UCSD-AML1 (cell line): ENCODE measurements around the gene CDH4.
"Not testable (repeated sequence)": the region's sequence is repeated elsewhere in the genome, so short reads cannot be mapped to it uniquely, and the experiment has no call there.

Experiments
- DNase-seq: peaks from one replicate; lab custom pipeline; 2025; ENCODE audit not compliant: unreplicated experiment; lab: John Stamatoyannopoulos, UW

The CDH4 gene

GRCh38 chr20:61413752-61414151 lies 161.7 kb downstream of the CDH4 start:
- no peak for DNase-seq

GRCh38 chr20:61414455-61414991 lies 162.5 kb downstream of the CDH4 start:
- no peak for DNase-seq

GRCh38 chr20:61416546-61416945 lies 164.5 kb downstream of the CDH4 start:
- DNase-seq = no peak

- DNase-seq = no peak
These were observed 165.3 kb downstream of the CDH4 start for GRCh38 chr20:61417221-61417941.

- no peak for DNase-seq
These were observed 166.9 kb downstream of the CDH4 start for GRCh38 chr20:61419010-61419409.

- no peak for DNase-seq
These were observed 167.4 kb downstream of the CDH4 start for GRCh38 chr20:61419501-61419900.

GRCh38 chr20:61420056-61420455 lies 168.0 kb downstream of the CDH4 start:
- DNase-seq = no peak

GRCh38 chr20:61420781-61421180 lies 168.7 kb downstream of the CDH4 start:
- no peak for DNase-seq

- DNase-seq = no peak
These were observed 170.8 kb downstream of the CDH4 start for GRCh38 chr20:61422636-61423425.

- no peak for DNase-seq
These were observed 172.1 kb downstream of the CDH4 start for GRCh38 chr20:61424011-61424627.

- no peak for DNase-seq
These were observed 172.8 kb downstream of the CDH4 start for GRCh38 chr20:61424628-61425420.

- DNase-seq = not testable (repeated sequence)
These were observed 173.5 kb downstream of the CDH4 start for GRCh38 chr20:61425541-61425991.

GRCh38 chr20:61426352-61426751 lies 174.3 kb downstream of the CDH4 start:
- DNase-seq = no peak

GRCh38 chr20:61429458-61430227 lies 177.6 kb downstream of the CDH4 start:
- no peak for DNase-seq

GRCh38 chr20:61430228-61430624 lies 178.2 kb downstream of the CDH4 start:
- DNase-seq = no peak

GRCh38 chr20:61433176-61433575 lies 181.1 kb downstream of the CDH4 start:
- no peak for DNase-seq

GRCh38 chr20:61433816-61434215 lies 181.8 kb downstream of the CDH4 start:
- DNase-seq = no peak

- DNase-seq = no peak
These were observed 182.3 kb downstream of the CDH4 start for GRCh38 chr20:61434341-61434781.

GRCh38 chr20:61435184-61435822 lies 183.2 kb downstream of the CDH4 start:
- DNase-seq = no peak

GRCh38 chr20:61435823-61436220 lies 183.8 kb downstream of the CDH4 start:
- DNase-seq = no peak
